ENCODE data around the gene PDE7B.
"Not testable (repeated sequence)": the region's sequence is repeated elsewhere in the genome, so short reads cannot be mapped to it uniquely, and the experiment has no call there.

Gene PDE7B

DNA sequence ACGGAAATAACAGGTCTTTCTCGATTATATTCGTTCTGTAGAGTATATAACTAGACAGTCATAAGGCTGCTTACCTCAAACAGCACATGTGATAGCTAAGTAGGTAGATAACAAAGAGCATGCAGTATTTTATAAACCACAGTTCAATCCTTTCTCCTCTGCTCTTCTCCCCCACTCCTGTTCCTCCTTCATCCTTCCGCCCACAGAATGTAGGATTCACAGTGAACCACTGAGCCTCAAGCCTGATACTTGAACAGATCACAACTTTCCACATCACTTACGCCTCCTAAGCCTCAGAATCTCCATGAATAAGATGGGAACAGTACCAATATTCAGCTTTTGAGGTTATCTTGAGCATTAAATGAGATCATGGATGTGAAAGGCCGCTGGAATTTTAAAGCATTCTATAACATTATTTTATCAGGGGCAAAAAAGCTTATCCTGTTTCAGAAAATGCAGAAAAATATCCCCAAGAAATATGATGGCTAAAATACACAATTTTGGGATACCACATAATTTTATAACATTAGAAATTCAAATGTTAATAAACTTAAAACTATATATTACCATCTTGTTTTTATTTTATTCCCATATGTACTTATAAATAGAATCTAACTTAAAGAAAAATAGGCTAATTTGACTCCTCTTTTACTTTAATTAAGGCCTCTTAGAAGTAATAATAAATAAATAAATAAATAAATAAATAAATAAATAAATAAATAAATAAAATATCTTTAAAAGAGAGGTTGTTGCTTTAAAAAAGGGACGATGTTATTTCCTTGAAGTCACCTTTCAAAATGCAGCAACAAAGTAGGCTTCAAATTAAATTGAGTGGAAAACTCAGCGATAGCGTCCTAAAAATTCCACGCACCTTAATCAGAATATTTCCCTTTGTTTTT is 365.3 kb downstream of the PDE7B start:
- H3K4me3 ChIP-seq (ENCODE audit: low read depth, low read length) = no peak overlapping the region
- TF ChIP-seq, protein P1, sequence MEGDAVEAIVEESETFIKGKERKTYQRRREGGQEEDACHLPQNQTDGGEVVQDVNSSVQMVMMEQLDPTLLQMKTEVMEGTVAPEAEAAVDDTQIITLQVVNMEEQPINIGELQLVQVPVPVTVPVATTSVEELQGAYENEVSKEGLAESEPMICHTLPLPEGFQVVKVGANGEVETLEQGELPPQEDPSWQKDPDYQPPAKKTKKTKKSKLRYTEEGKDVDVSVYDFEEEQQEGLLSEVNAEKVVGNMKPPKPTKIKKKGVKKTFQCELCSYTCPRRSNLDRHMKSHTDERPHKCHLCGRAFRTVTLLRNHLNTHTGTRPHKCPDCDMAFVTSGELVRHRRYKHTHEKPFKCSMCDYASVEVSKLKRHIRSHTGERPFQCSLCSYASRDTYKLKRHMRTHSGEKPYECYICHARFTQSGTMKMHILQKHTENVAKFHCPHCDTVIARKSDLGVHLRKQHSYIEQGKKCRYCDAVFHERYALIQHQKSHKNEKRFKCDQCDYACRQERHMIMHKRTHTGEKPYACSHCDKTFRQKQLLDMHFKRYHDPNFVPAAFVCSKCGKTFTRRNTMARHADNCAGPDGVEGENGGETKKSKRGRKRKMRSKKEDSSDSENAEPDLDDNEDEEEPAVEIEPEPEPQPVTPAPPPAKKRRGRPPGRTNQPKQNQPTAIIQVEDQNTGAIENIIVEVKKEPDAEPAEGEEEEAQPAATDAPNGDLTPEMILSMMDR (IDR thresholded peaks at IDR 0.05; ENCODE audit: low read depth, low read length) = no peak

DNA sequence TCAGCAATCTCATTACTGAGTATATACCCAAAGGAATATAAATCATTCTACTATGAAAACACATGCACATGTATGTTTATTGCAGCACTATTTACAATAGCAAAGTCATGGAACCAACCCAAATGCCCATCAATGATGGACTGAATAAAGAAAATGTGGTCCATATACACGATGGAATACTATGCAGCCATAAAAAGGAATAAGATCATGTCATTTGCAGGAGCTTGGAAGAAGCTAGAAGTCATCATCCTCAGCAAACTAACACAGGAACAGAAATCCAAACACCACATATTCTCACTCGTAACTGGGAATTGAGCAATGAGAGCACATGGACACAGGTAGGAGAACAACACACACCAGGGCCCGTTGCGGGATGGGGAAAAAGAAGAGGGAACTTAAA is 373.5 kb downstream of the PDE7B start:
- not testable (repeated sequence) for H3K4me3 ChIP-seq (ENCODE audit: low read depth, low read length)

DNA sequence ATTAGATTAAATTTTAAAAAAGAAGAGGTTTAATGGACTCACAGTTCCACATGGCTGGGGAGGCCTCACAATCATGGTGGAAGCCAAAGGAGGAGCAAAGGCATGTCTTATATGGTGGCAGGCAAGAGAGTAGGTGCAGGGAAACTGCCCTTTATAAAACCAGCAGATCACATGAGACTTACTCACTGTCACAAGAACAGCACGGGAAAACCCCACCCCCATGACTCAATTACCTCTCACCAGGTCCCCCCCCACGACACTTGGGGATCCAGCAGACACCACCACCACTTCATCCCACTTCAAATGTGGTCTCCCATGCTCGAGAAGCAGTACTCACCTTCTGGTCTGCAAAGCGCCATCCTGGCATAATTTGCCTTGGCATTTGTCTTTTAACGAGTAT is 374.0 kb downstream of the PDE7B start:
- TF ChIP-seq, protein P1 (IDR thresholded peaks at IDR 0.05; ENCODE audit: low read depth, low read length) = no peak
- no peak overlapping the region for H3K4me3 ChIP-seq (ENCODE audit: low read depth, low read length)

DNA sequence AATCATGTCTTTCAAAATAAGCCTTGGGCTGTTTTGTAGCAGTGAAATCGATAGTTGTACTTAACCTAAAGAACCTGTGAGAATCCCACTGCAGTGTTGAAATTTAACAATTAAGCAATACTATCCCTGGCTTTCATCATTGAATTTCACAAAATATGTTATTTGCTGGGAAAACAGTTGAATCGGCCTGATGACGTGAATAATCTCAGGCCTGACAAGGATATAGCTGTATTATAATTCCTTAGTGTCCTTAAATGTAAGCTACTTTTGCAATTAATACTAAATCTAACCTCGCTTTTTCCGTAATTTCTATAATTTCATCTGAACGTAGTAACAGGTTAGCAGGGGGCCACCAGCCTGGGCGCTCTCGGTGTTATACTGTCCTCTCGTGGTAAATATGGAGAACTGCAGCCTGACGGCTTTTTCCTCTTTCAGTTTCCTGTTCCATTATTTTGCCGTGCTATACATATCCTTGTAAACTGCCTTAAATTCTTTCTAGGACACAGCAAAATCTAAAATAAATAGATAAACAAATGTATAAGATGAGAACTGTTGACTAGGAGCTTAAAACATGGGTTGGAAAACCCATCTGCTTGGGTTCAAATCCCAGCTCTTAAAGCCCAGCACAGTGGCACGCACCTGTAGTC is 374.6 kb downstream of the PDE7B start:
- TF ChIP-seq, protein P1 (IDR thresholded peaks at IDR 0.05; ENCODE audit: low read depth, low read length) = peak; percentile 100
- 0 out of 2 replicates have a peak overlapping the region, but pooled peaks have one; percentile 8 for H3K4me3 ChIP-seq (ENCODE audit: low read depth, low read length)

DNA sequence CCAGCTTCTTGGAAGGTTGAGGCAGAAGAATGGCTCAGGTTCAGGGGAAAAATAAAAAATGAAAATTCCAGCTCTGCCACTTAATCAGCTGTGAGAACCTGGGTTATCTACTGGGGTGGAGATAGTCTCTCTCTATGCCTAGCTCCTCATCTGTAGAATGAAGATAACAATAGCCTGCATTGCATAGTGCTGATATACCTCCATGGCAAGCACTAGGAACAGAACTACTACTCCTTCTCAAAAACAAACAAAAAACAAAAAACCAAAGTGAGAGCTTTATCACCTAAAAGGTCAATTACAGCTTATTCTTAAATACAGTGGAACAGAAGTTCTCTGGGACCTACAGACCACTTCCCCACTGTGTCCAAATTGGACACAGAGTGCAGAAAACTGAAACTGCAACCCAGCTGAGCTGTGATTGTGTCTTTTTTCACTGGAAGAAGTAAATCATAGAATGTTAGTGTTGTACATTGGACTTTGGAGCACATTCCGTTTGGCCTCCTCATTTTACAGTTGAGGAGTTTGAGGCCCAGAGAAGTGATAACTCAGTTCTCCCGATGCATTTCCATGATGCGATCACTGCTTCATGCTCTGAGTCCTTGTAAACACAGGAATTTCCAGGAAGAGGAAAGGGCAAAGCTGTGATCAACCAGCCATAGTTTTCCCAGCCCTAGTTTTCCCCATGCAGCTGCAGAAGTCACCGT is 375.3 kb downstream of the PDE7B start:
- TF ChIP-seq, protein P1 (IDR thresholded peaks at IDR 0.05; ENCODE audit: low read depth, low read length) = no peak
- H3K4me3 ChIP-seq (ENCODE audit: low read depth, low read length) = no peak overlapping the region

DNA sequence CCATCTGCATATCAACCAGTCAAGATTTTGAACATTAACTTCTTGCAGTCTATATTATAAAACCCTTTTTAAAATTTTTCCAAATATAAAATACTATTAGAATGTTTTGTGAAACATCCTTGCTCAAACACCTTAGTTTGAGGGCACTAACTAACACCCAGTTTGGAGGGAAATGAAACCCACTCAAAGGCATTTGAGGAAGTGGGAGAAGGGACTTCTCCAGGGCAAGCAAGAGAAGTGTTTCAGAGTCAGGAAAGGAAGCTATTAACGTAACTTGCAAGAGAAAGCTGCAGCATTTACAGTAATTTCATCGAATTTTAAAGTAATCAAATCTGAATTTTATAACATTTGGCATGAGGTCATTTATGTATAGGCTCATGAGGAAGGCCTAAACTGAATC is 377.3 kb downstream of the PDE7B start:
- TF ChIP-seq, protein P1 (IDR thresholded peaks at IDR 0.05; ENCODE audit: low read depth, low read length) = no peak
- H3K4me3 ChIP-seq (ENCODE audit: low read depth, low read length) = no peak overlapping the region

DNA sequence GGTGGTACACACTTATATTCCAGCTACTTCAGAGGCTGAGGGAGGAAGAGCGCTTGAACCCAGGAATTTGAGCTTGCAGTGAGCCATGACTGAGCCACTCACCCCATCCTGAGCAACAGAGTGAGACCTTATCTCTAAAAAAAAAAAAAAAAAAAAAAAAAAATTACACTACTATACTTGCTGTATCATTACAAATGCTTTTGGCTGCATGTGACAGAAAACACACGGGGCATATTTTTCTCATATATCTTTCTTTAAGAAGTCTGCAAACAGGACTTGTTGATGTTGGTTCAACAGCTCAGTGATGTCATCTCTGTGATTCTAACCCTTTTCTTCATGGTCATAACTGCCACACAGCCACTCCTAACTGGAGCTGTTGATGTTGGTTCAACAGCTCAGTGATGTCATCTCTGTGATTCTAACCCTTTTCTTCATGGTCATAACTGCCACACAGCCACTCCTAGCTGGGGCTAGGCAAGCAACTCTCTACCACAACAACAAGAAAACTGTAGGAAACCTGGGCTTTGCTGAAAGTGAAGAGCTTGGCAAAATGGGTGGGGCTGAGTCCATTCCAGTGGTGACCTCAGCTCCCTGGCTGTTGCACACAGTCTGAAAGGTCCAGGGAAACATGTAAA is 378.8 kb downstream of the PDE7B start:
- TF ChIP-seq, protein P1 (IDR thresholded peaks at IDR 0.05; ENCODE audit: low read depth, low read length) = no peak
- H3K4me3 ChIP-seq (ENCODE audit: low read depth, low read length) = no peak overlapping the region
